GM21423 (cell line): Measurements from ENCODE around the gene DNAJC21.
A peak's percentile ranks its signal among the peaks of the same experiment; 100 is the strongest.

Experiments used
- ATAC-seq: cut with Tn5 transposase; IDR thresholded peaks from one replicate; pipeline ENCODE4 v1.9.1; 2021; ENCODE audit warnings: mild to moderate bottlenecking, moderate library complexity; ENCODE audit not compliant: unreplicated experiment

DNAJC21 gene

GRCh38 chr5:34977934-34978613 is 48.7 kb downstream of the DNAJC21 start:
- peak; percentile 91 for ATAC-seq

DNA sequence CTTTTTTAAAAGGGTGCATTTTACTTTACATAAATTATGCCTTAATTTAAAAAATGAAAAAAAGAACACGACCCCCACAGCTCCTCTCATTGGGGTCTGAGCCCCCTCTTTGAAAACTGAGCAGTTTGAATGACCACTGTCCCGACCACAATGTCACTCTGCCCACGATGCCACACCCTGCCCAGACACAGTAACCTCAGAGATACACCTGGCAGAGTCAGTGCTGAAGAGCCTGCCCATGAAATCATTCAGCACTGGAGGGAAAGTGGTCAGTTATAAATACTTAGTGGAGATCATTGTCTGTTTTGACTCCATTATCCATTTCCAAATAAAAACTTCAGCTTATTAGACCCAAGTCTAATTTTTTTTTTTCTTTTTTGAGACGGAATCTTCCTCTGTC is 49.3 kb downstream of the DNAJC21 start:
- peak; percentile 48 for ATAC-seq

DNA sequence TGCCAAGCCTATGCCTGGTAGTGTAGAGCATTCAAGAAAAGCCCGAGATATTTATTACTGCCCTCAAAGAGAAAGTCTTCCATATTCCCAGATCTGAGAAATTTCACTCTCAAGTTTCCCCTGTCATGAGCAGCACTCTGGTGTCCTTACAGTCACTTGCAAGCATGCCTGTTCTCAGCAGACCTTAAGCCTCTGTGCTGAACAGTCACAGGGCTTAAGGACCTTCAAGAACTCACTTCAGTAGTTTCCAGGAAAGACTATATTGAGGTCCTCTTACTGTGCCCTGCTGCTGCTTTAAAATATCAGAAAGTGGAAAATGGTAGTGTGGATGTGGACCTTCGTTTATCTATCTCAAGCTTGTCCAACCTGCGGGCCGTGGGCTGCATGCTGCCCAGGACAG is 53.5 kb downstream of the DNAJC21 start:
- ATAC-seq: no peak

GRCh38 chr5:34986965-34987364 is 57.6 kb downstream of the DNAJC21 start:
- ATAC-seq: no peak

GRCh38 chr5:34991486-34992238 is 62.3 kb downstream of the DNAJC21 start:
- no peak for ATAC-seq

- ATAC-seq: no peak
These were observed 64.6 kb downstream of the DNAJC21 start for GRCh38 chr5:34993951-34994350.

DNA sequence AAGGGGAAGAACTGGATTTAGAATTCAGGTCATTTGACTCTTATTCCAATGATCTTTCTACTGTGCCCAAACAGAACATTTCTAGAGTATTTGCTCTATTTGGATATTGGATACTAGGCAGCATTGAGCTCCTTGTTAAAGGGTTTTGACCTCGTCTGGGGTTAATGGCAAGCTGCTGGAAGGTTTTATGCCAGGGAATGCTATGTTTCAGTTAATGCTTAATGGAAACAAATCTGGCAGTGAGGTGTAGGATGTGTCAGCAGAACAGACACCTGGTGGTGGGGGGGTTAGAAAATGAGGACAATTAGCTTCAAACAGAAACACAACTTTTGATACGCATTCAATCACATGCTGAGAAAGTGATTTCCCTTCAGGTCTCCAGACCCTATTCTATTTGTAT is 66.9 kb downstream of the DNAJC21 start:
- no peak for ATAC-seq

GRCh38 chr5:34998058-34998789 is 68.9 kb downstream of the DNAJC21 start:
- no peak for ATAC-seq

DNA sequence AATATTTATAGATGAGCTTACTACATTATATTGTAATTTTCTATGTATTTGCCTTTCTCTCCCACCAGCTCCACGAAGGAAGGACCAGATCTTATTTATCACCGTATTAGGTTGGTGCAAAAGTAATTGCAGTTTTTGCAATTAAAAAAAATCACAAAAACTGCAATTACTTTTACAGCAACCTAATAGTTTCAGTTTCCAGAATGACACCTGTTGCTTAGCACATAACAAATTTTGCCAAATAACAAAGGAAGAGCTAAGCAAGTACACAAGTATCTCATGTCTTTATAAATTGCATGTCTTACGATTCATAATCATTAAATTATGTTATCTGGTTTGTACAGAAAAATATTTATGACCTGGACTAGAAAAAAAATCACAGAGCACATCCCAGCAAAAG is 72.5 kb downstream of the DNAJC21 start:
- no peak for ATAC-seq

GRCh38 chr5:35002459-35002858 is 73.1 kb downstream of the DNAJC21 start:
- ATAC-seq: no peak

GRCh38 chr5:35003018-35003957 is 73.9 kb downstream of the DNAJC21 start:
- peak; percentile 74 for ATAC-seq

GRCh38 chr5:35004200-35004599 is 74.8 kb downstream of the DNAJC21 start:
- ATAC-seq: no peak

DNA sequence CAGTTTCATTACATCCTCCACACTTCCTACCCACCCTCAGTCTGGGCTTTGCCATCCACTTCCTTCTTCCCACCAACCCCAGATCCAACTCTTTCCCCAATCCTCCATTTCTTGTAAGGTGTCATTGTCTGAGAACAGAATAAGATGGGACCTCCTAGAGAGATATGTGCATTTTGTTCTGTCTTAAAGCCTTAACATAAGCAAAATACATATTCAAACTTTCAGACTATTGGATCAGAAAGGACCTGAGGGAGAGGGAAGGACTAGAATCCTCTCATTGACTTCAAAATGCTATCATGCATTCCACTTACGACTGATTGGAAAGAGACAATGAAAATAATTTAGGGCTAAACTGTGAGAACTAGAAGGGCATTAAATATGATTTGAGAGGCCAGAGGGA is 75.4 kb downstream of the DNAJC21 start:
- ATAC-seq: no peak
